Sciatic nerve (tissue), 2 donors: ENCODE data around the gene RMDN2. TPM values are rescaled to one million over a fixed set of nuclear protein-coding genes. Genes with fewer than 3 reads are reported as not detected.

Experiments
- ATAC-seq: fragments of 200-7000 bp; cut with Tn5 transposase; one replicate; pipeline ENCODE4 v1.9.1; 2020; ENCODE audit warnings: mild to moderate bottlenecking, moderate library complexity
- DNase-seq: peaks from one replicate; pipeline ENCODE4 v3.0.0-alpha.2; 2020; ENCODE audit warnings: low spot score
- intact Hi-C: fragments of 100-400 bp; cut with DNase I; formaldehyde crosslinking; loops from one replicate; pipeline ENCODE4 v1.14.2; 2022
- total RNA-seq: library from RNA; stranded (reverse); fragmentation: NEBNext Ultra II Directional; extraction: Animal tissue kit (Norgen Biotek cat#: 25700); gene quantifications from one replicate; pipeline ENCODE4 v1.2.1, GENCODE V29; 2021
- donor health status: DM: no; HTN: no; CAD: no.
- donor health status: DM: no; HTN: no; CAD: no.

The RMDN2 gene
- total RNA-seq, 1 donor from 2014 or later = 24.0 TPM

- intact Hi-C loops = no loop called here
- DNase-seq (no peak), ATAC-seq (peak; percentile 68)
Measured at GRCh38 chr2:37894601-37895000, 30.5 kb upstream of the RMDN2 start.

DNA sequence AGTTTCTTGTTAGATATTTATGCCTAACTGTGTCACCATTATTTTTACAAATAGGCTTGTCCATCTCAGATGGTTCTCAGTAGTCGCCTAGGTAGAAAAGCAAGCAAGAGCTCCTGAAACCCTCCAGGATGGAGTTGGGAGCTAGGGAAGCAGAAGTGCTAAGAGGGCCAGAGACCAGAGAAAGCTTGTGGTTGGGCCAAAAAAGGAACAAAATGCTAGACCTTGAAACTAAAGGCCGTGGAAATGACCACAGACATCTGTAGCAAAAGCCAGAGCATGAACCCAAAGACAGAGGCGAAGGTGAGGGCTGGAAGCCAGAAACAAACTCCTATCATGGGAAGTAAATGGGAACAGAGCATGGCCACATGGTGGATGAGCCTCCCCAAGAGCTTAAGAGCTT, 29.9 kb upstream of the RMDN2 start:
- DNase-seq (no peak), ATAC-seq (no peak)
- intact Hi-C loops = no loop called here

GRCh38 chr2:37896319-37896718, 28.8 kb upstream of the RMDN2 start:
- intact Hi-C loops = no loop called here
- ATAC-seq (no peak), DNase-seq (no peak)

DNA sequence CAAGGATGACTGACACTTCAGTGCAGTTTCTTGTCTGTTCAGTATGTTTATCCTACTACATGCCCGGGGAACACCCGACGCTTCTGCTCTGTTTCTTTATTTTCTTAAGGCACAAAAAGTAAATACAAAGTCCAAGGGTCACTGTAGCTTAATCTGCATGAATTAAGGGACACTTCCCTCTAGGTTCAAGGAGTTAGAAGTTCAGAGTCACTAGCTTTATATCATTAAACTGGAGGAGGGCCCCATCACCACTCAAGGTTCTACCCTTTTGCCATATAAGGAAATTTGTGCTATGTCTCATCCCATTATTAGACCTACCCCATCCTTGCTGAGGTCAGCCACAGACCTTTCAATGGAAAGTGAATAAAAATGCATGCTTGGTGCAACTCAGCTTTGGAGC, 27.6 kb upstream of the RMDN2 start:
- intact Hi-C loops = no loop called here
- DNase-seq (no peak), ATAC-seq (no peak)

GRCh38 chr2:37898448-37898847, 26.6 kb upstream of the RMDN2 start:
- ATAC-seq (no peak), DNase-seq (no peak)
- intact Hi-C loops = no loop called here

GRCh38 chr2:37902991-37903390, 22.1 kb upstream of the RMDN2 start:
- intact Hi-C loops = no loop called here
- ATAC-seq = no peak

GRCh38 chr2:37904425-37904824, 20.7 kb upstream of the RMDN2 start:
- no peak for DNase-seq
- intact Hi-C loops = no loop called here
- ATAC-seq = no peak

More at GRCh38 chr2:37902991-37903390, 22.1 kb upstream of the RMDN2 start:
- no peak for DNase-seq

DNA sequence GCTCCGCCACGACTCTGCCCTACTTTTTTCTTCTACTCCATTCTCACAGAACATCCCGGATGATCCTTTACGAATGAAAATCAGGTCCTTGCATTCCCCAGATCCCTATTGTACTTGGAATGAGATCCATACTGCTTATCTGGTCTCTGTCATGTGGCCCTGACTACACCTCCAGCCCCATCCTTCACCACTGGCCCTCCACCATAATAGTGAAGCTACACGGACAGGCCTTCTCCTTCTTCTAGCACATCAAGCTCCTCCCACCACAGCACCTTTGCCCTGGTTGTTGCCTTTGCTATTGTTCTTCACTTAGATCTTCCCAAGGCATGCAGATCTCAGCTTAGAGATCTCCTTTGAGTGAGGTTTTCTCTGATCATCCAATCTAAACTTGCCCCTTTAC, 20.1 kb upstream of the RMDN2 start:
- intact Hi-C loops = no loop called here
- no peak for ATAC-seq
- no peak for DNase-seq

- no peak for DNase-seq
- intact Hi-C loops = no loop called here
- no peak for ATAC-seq
Measured at GRCh38 chr2:37906131-37906530, 19.0 kb upstream of the RMDN2 start.

DNA sequence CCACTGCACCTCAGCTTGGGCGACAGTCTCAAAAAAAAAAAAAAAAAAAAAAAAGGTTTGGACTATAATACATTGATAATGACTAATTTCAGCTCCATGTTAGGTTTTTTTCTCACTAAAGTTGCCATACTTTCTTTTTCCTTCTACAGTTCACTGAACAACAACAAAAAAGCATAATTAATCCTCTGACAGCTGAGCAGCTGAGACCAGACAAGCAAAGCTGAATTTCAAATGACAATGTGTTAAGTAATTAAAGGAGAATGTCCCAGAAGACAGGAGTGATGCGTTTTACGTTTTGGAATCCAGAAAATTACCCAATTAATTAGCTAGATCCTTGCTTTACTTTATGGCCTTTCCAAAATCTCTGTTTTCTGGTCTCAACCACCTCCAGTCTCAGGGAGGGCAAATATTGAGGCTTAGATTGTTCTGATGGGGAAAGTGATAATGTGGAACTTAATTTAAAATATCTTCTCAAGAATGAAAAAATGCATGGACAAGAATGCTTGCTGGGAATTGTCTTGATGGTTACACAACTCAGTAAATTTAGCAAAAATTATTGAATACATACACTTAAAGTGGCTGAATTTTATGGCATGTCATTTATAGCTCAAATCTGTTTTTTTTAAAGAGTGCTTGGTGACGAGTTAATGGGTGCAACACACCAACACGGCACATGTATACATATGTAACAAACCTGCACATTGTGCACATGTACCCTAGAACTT, 17.4 kb upstream of the RMDN2 start:
- ATAC-seq = no peak
- intact Hi-C loops = no loop called here

DNA sequence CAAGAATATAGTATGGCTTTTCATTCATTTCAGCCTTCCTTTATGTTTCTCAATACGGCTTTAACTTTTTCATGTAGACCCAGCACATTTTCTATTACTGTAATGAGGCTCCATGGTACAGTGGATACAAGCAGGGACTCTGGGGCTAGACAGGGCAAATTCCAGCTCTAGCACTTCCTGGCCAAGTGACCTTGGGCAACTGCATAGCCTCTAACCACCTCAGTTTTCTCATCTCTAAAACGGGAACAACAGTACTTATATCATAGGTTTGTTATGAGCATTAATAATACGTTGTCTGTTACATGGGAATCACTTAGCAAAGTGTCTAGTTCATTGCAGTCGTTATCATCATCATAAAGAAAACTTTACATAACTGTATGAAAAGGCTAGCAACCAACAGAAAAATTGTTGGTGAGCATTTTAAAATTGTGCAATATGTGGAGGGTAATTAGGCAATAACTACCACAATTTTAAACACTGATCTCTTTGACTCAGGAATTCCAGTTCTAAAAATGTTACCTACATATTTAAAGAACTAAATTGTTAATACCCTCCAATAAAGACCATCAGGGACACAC, 13.7 kb upstream of the RMDN2 start:
- DNase-seq (no peak), ATAC-seq (no peak)
- intact Hi-C loops = no loop called here

More for the DNA sequence above, 17.4 kb upstream of the RMDN2 start:
- no peak for DNase-seq

- intact Hi-C loops = no loop called here
- ATAC-seq (no peak), DNase-seq (no peak)
Measured at GRCh38 chr2:37912056-37912455, 13.0 kb upstream of the RMDN2 start.

DNA sequence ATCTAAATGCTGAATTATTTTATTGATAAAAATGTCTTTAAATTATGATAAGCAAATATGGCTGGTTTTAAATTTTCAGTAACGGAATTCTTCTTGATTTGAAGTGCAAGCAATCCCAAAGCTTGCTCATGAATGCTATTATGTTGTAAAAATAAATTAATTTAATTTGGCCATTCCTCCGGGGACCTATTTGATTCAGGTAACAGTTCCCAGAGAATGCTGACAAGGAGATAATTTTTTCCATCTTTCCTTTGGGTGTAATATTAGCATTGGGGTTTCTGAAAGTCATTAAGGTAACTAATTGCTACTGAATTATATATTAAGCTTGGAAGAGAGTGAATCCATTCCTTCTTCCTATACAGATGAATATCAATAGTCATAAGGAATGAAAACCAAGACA, 12.5 kb upstream of the RMDN2 start:
- intact Hi-C loops = no loop called here
- DNase-seq (no peak), ATAC-seq (no peak)

DNA sequence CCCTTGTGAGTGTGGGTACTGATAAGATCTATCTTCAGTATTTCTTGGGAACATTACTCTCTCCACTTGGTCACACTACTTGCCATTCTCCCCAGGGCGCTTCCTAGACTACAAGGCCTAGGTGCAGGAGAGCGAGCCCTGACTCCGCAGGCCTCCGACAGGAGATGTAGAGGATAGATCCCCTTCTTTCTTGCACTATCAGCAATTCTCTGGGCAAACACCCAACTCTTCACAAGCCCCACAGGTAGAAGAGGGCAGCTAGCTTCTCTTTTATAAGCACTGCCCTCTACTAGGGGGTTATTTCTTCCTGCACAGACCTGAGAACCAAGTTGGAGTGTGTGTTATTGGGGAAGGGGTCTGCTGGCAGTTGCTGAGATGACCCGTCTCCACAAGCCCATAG, 10.7 kb upstream of the RMDN2 start:
- intact Hi-C loops = no loop called here
- DNase-seq (no peak), ATAC-seq (no peak)

GRCh38 chr2:37915773-37916172, 9.3 kb upstream of the RMDN2 start:
- DNase-seq (no peak), ATAC-seq (no peak)
- intact Hi-C loops = no loop called here

- intact Hi-C loops = no loop called here
- DNase-seq (no peak), ATAC-seq (peak; percentile 89)
Measured at GRCh38 chr2:37916512-37917082, 8.5 kb upstream of the RMDN2 start.

- ATAC-seq = no peak
- intact Hi-C loops = no loop called here
- no peak for DNase-seq
Measured at GRCh38 chr2:37917281-37918228, 7.5 kb upstream of the RMDN2 start.

- ATAC-seq = no peak
- no peak for DNase-seq
- intact Hi-C loops = no loop called here
Measured at GRCh38 chr2:37918742-37919186, 6.3 kb upstream of the RMDN2 start.

GRCh38 chr2:37919631-37920032, 5.5 kb upstream of the RMDN2 start:
- ATAC-seq (no peak), DNase-seq (no peak)
- intact Hi-C loops = no loop called here

DNA sequence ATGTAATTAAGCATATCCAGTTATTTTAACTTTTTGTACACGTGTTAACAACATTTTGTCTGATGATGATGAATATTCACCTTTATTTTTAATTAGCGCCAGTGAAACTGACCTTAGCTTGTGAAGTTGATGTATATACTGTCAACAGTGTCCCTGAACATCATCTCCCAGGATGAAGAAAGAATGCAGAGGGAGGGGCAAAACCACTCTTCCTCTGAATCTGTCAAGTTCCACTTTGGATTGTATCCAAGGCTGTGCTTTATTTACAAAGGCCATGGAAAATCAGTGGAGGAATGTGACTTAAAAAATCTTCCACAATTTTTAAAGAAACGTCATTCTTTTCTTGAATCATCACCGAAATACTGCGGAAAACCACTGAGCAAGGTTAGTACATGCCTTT, 4.5 kb upstream of the RMDN2 start:
- ATAC-seq = no peak
- no peak for DNase-seq
- intact Hi-C loops = no loop called here
